Activated CD4-positive, CD25-positive, alpha-beta regulatory T cell treated with anti-CD3 and anti-CD28 coated beads, Interleukin-2, amount 50 U/mL, for 72 hours (primary cell): ENCODE data around the gene DHFR.

Experiments used
- DNase-seq: peaks from one replicate; pipeline ENCODE4 v3.0.0; 2021

The DHFR gene

DNA sequence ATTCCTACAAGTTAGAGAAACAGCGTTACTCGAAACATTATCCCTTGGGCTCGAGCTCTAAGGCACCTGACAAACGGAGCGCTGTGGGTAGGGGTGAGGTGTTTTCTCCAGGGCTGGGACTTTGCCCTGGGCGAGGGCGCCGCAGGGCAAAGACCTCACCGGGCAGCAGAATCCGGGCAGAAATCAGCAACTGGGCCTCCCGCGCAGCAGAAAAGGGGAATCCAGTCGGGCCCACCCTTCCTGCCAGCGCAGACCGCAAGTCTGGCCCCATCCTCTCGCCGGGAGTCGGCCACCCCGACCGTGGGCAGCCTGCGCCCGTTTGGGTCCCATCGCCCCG lies 761 bp downstream of the DHFR start:
- no peak for DNase-seq

DNA sequence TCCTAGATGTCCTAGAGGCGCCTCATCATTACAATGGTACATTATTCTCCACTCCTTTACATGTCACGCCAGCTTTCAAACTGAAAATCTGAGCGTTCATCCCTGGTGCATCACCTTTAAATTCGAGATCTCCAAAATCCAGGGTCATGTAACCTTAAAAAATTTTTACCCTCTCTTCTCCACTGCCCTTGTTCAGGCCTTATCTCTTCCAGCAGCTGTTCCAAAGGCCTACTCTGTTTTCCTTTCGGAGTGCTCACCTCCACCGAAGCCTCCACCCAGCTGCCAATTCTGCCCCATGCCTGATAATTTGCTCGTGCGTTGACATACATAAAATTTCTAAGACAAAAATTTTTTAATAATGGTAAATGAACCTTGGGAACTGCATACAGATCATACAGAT lies 1.3 kb downstream of the DHFR start:
- DNase-seq = no peak

DNA sequence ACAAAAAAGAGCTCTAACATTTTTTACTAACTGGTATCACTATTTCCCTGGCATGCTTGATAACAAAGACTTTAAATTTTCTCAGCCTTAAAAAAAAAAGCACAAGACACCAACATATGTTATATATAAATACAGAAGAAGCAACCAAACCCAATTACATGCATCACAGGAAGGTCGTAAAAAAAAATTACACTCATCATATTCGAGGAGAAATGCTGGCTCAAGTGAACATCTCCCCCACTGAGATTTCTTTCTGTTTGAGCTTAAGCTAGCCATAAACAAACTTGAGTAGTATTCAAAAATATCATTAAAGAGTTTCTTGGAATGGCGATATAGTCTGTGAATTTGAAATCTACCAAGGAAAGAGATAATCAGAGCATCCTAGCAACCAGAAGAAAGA lies 7.9 kb downstream of the DHFR start:
- no peak for DNase-seq

DNA sequence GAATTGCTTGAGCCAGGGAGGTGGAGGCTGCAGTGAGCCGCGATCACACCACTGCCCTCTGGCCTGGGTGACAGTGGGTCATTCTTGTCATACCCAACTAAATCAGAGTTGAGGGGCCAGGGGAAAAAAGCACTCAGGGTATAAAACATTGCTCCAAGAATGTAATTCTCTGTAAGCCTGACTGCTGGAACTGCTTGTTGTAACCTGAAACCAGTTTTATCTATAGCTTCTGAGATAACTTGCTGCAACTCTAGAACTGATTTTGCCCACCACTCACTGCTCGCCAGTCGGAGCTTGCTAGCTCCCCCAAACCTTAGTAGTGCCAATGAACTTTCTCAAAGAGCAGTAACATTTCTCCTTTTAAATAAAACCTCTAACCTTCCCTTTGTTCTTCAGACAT lies 9.9 kb downstream of the DHFR start:
- DNase-seq = no peak

DNA sequence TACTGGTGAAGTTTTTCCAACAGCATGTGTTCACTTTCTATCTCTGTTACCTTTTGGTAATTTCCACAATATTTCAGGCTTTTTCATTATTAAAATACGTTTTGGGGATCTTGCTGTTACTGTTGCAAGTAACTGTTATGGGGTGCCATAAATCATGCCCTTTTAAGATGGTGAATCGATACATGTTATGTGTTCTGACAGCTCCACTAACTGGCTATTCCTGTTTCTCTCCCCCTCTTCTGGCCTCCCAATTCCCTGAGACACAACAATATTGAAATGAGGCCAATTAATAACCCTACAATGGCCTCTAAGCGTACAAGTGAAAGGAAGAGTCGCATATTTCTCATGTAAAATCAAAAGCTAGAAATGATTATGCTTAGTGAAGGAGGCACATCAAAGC lies 13.4 kb downstream of the DHFR start:
- no peak for DNase-seq

DNA sequence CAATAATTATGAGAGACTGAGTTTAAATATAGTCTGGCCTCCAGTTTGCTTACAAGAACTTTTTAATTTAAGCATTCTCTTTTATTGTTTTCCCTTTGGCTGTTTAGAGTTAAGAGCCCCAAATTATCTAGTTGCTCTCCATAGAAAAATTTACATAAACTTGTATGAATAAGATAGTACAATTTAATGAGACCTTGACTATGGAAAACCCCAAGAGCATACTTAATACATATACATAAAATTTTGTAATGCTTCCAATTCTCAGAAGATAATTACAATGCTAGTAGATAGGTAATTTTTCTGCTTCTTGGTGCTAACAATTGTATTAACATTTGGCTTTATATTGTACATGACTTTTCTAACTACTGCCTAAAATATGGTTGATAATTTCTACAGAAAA lies 20.6 kb downstream of the DHFR start:
- DNase-seq = no peak

DNA sequence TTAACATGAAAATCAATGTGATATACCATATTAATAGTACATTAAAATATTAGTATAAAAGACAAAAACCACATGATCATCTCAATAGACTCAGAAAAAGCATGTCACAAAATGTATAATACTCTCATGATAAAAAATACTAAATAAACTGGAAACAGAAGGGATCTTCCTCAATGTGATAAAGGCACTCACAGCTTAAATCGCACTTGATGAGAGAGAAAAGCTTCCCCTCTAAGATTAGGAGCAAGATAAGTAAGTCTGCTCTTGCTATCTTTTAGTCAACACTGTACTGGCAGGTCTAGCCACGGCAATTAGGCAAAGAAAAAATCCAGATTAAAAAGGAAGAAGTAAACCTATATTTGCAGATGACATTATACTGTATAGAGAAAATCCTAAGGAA lies 22.1 kb downstream of the DHFR start:
- DNase-seq = no peak

DNA sequence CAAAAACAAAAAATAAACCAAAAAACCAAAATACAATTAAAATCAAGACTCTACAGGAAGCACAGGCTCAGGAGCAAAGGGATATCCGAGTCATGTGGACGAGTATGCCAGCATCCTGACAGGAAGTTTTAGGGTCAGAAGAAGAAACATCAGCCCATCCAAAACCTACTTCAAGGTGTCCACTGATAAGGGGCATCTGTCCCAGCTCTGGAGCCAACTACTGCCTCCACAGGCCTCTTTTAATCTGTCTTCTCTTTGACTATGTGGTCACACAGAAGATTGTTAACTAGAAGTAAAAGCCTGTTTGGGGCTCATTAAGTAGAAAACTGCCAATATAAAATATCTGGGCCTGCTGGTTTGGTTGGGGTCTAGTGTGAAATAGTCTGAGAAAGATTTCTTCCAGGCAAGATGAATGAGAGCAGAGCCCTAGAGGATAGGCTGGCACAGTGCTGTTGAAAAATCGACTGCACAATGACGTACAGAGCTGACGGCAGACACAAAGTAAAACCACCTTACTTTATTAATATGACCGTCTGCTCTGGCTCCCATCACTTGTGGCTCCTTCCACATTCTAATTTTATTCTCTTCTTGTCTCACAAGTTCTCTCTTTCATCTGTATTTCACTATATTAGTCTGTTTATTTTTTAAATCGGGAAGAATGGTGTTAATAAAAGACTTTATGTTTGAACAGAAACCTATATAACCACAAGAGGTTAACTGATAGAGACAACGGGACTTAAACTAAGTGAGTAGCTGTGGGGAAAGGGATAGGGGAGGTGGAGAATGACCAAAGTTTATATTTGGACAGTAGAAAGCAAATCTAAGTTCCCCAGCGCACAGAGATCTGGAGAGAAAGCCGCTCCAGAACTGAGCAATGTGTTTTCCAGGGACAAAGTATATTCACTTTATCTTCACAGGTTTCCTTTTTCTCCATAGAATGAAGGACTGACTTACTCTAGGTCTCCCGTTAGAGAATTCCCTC lies 23.2 kb downstream of the DHFR start:
- DNase-seq = no peak

DNA sequence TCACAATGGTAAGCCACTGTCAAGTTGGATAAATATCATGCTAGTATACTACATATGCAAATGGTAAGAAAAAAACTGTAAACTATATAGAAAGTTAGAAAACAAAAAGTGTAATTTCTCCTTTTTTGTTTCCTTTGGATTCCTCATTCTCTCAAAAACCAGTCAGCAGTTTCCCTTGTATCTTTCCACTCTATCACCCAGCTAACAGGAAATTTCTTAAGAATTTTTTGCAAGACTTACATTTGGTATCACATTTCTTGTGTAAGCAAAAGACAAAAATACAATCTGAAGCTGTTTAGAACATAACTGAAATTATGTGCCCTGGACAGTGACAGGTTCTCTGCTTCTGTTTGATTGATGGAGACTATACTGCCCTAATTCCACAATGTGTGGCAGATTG lies 25.5 kb downstream of the DHFR start:
- DNase-seq = no peak

DNA sequence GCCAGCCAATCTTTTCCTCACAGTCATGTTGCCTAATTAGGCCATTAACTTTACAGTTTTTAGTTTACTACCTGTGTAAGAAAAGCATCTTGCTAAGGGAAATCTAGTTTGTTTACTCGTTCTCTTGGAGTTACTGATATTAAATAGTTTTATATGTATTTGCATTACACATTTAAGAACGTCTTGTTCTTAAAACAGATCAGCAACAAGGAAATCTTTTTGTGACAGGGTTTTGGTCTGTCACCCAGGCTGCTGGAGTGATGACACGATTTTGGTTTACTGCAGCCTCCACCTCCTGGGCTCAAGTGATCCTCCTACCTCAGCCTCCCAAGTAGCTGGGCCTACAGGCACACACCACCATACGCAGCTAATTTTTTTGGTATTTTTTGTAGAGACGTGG lies 29.6 kb downstream of the DHFR start:
- no peak for DNase-seq

DNA sequence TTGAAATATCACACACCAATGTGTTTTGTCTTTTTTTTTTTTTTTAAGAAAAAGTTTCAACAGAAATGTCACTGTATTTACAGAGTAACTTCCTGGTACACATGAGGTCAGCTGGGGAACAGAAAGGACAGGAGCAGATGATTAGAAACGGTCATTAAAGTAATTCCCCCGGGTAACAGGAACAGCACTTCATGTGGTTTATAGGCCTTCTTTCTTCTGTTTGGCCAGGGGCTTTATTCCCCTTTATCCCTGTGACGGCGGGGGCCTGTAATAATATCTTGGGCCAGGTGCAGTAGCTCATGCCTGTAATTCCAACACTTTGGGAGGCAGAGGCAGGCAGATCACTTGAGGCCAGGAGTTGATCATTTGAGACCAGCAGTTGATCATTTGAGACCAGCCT lies 30.8 kb downstream of the DHFR start:
- DNase-seq = no peak

DNA sequence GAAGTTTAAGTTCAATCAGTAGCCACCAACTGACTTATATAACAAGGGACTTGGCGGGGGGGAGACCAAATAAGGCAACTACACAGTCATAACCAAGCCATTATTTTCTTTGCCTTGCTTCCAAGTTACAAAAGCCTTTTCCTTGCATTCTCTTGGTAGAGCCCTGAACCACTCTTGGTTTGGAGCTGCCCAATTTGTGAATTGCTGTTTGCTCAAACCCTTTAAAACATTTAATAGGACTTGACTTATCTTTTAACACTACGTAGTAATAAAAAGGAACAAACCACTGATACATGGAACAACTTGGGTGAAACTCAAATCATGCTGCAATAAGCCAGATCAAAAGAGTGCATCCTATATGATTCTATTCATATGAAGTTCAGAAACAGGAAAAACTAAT lies 32.0 kb downstream of the DHFR start:
- no peak for DNase-seq

DNA sequence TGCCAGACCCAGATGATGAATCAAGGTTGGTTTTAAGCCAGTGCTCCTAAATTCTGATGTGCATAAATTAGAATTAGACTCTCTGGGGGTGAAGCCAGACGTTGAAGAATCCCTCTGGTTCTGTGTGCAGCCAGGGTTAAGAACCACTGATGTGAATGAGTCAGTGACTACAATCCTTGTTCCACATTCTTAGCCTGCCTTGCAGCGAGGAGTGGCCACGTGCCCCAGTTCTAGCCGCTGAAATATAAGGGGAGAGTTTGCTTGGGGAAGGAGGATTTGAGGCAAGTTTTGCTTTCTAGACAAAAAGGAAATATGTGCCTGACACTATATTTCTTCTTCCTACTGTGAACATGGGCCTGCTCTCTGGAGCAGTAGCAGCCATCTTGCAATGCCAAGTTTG lies 34.6 kb downstream of the DHFR start:
- DNase-seq = no peak

DNA sequence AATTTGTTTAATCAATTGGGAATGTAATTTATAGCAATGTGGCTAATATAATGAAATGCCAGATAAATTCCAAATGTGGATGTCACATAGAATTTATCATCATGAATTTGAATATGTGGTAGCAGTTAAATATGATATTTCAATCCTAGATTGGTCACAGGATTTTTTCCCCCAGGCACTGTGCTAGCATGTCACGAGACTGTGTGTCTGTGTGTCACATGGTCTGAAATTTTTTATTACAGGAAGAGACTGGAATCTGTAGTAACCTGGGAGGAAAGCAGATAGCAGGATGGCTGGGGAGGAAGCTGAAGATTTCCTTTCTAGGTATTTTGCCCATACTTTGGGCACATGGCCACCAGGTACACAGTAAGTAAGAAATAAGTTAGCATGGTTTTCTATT lies 35.7 kb downstream of the DHFR start:
- DNase-seq = no peak

DNA sequence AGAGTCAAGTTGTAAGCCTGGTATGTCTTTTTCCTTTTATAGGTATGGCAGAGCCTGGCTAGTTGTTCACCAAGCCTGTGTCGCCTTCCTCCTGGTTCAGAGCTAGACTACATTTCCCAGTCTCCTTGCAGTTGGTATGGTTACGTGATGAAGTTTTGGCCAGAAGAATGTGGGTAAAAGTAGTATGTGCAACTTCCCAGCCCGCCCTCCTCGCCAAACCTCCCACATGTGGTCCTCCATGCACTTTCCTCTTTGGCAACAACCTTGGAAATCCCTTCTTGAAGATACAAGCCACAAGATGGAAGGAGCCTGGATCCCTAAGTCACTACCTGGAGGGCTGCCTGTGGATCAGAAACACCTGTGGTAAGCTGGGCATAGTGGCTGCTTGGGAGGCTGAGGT lies 36.3 kb downstream of the DHFR start:
- DNase-seq = no peak

DNA sequence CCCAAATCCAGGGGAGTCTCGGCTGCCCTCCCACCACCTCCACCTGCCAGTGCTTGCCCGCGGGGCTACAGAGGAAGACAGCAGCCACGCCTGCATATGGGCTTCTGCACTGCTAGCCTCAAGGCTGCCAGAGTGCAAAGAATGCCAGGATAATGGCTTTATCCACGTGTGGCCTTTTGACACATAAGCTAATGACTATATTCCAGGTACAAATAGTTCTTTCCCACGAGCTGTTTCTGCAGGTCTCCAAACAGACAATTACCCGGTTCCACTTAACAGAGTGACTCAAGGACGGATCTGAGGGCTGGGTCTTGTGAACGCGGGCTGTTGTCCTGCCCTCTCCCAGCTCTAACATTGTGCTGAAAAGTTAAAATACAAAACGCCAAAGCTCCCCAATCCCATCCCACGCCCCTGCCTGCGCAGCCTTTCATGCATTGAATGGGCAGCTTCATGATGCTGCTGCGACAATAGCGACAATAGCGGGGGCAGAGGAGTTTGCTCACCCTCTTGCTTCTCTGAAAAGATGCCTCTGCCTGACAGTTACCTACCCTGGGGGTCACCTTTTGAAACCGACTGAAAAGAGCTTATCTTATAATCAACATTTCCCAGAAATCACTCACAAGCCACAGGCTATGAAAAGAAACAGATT lies 39.4 kb downstream of the DHFR start:
- no peak for DNase-seq

DNA sequence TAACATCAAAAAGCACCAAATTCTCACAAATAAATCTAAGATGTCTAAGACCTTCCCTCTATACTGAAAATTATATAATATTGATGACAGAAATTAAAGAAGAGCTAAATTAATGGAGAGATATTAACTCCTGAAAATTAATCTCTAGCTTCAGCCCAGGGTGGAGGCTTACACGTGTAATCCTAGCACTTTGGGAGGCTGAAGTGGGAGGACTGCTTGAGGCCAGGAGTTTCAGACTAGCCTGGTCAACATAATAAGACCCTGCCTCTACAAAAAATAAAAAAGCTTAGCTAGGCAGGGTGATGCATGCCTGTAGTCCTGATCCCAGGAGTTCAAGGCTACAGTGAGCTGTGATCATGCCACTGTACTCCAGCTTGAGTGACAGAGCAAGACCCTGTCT lies 45.1 kb downstream of the DHFR start:
- no peak for DNase-seq

DNA sequence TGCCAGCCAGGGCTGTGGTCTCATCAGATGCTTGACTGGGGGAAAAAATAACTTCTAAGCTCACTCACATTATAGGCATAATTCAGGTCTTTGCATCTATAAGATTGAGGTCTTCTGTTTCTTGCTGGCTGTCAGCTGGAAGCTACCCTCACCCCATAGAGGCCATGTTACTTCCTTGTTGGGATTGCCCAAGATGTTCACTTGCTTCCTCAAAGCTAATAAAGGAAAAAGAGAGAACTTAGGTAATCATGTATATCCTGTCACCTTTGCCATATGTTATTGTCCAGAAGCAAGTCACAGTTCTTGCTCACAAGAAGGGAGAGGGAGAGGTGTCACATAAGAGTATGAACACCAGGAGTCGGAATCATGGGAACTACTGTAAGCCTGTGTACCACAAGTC lies 46.1 kb downstream of the DHFR start:
- DNase-seq = no peak

DNA sequence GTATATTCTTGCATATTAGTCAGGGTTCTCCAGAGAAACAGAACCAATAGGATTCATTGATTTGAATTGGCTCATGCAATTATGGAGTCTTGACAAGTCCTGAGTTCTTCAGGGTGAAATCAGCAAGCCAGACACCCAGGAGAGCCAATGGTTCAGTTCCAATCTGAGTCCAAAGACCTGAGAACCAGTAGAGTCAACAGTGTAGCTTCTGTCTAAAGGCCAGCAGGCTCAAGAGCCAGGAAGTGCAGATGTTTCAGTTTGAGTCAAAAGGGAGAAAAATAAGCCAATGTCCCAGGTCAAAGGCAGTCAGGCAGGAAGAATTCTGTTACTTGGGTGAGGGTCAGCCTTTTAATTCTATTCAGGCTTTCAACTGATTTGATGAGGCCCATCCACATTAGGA lies 47.0 kb downstream of the DHFR start:
- DNase-seq = no peak

DNA sequence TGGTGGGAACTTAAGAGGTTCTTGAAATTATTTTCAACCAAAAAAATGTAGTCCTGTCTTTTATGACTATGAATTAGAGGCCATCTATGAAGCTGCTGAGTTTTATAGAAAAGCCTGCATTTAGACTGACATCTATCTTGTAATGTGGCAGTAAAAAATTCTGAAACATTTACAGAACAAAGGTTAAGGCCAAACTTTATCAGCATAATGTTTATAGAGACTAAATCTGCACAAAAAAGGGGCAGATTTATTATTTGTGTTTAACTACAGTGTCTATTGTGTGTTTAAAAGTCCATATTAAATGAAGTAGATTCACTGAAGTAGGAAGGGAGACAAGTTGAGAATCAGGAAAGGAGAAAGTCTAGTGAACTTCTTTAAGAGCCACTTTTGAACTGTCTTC lies 47.4 kb downstream of the DHFR start:
- DNase-seq = no peak

DNA sequence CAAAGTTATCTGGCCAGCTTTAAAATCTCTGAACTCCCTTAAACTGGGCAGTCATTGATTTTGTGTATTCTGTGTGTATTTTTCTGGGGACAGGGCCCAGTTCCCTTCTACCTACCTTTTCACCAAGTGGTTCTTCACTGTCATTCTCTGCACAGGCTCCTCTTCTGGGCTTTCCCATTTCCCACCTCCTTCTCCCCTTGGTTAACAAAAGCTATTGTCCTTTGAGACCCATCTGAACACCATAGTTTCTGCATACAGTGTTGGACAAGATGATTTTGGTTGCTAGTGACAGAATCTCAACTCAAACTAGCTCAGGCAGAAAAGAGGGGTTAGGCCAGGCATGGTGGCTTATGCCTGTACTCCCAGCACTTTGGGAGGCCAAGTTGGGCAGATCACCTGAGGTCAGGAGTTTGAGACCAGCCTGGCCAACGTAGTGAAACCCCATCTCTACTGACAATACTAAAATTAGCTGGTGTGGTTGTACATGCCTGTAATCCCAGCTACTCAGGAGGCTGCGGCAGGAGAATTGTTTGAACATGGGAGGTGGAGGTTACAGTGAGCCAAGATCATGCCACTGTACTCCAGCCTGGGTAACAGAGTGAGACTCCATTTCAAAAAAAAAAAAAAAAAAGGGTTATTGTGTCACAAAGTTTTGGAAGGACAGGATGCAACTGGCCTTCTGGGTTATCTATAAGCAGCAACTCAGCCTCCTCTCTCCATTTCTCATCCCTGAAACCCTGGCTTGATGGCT lies 53.7 kb downstream of the DHFR start:
- DNase-seq = no peak

DNA sequence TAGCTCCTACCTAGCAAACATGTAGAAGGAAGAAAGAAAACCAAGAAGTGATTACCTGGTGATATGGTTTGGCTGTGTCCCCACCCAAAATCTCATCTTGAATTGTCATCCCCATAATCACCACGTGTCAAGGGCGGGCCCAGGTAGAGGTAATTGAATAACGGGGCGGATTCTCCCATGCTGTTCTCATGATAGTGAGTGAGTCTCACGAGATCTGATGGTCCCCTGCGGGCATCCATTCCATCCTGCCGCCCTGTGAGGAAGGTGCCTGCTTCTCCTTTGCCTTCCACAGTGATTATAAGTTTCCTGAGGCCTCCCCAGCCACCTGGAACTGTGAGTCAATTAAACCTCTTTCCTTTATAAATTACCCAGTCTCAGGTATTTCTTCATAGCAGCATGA lies 57.3 kb downstream of the DHFR start:
- DNase-seq = no peak

DNA sequence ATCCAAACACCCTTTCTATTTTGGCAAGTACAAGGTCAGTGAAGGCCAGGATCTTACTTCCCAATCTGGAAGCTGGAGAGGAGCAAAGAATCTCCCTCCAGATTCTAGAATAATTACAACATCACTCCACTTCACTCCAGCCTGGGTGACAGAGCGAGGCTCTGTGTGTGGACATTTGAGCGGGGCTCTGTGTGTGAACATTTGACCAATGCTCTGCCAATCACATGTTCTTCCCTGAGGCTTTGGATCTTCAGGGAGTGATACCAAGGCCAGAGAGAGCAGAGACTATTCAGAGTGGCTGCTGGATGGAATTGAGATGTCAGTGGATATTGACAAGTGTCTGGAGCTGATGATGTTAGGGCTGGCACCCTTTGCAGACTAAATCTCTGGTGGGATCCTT lies 60.0 kb downstream of the DHFR start:
- DNase-seq = no peak

DNA sequence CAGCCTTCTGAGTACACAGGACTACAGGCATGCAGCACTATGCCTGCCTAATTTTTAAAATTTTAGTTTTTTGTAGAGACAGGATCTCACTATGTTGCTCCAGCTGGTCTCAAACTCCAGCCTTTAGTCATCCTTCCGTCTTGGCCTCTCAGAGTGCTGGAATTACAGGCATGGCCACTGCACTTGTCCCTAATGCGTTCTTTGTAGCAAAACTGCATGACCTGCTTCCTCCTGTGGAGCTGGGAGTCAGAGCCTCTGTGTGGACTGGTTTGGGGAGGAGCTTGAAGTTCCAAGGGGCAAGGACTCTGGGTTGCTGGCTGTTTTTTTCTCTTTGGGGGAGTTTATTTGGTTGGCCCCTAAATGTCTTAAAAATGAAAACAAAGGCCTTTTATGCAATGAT lies 62.0 kb downstream of the DHFR start:
- DNase-seq = no peak
